ENCODE measurements around the gene INF2. TPM values are rescaled to one million over a fixed set of nuclear protein-coding genes. Genes with fewer than 3 reads are reported as not detected.

Gene INF2
- total RNA-seq, 4 donors from 2014 or later: 187 to 510 (median 205) TPM

GRCh38 chr14:104770851-104771272, 81.4 kb downstream of the INF2 start:
- Histone ChIP-seq H3K27me3 (no peaks in the 10 kb centered on the region), H3K4me3 (no peak overlapping the region), H3K4me1 (peaks cover 0 to 10% (median 7%) of the 10 kb centered on the region in 4 donors), H3K9me3 (no peaks in the 10 kb centered on the region), H3K27ac (no peak overlapping the region), H3K36me3 (peaks cover 0 to 14% (median 4%) of the 10 kb centered on the region in 4 donors)
- no peak for DNase-seq
- WGBS, 2 donors (ENCODE audit: low coverage in 1 of 2): 92 to 100% methylated on average over 1 to 5 of the region's 5 CpGs
- TF ChIP-seq POLR2A (IDR thresholded peaks at IDR 0.05) (no peak), CTCF (IDR thresholded peaks at IDR 0.05) (peak; percentile 26 to 47 (median 43))
- intact Hi-C loops (cut with DNase I; ENCODE audit: low total_unique reads) (no loop called here), in situ Hi-C loops (cut with MboI; ENCODE audit: low pct_ligation_motif_present in 1 of 4, low pct_unique_long_range_greater_than_20kb in 1 of 4, low sequenced_read_pairs in 3 of 4) (no loop called here)

- intact Hi-C loops (cut with DNase I; ENCODE audit: low total_unique reads): no loop called here
- Histone ChIP-seq H3K27ac (no peak overlapping the region), H3K27me3 (no peaks in the 10 kb centered on the region), H3K9me3 (no peaks in the 10 kb centered on the region), H3K4me3 (no peak overlapping the region), H3K36me3 (peaks cover 0 to 14% (median 4%) of the 10 kb centered on the region in 4 donors), H3K4me1 (peaks cover 0 to 10% (median 7%) of the 10 kb centered on the region in 4 donors)
- in situ Hi-C loops (cut with MboI; ENCODE audit: low pct_ligation_motif_present in 1 of 4, low pct_unique_long_range_greater_than_20kb in 1 of 4, low sequenced_read_pairs in 3 of 4): no loop called here
- WGBS, 2 donors (ENCODE audit: low coverage in 1 of 2): 95% methylated on average over 4 of the region's 4 CpGs; no CpG with 5 or more reads in 1 of the 2 donors
- no peak for DNase-seq
- TF ChIP-seq POLR2AphosphoS5 (IDR thresholded peaks at IDR 0.05) (no peak), POLR2A (IDR thresholded peaks at IDR 0.05) (no peak), CTCF (IDR thresholded peaks at IDR 0.05) (no peak), EP300 (IDR thresholded peaks at IDR 0.05; ENCODE audit: low read depth) (no peak)
Observed at GRCh38 chr14:104771374-104771773, 82.0 kb downstream of the INF2 start.

Small RNA genes lying within 50 kb of the gene (small RNA-seq; reads per million reads assigned to genes)
- 0 reads per million in 4 donors for gene MIR4710

Other genes starting within 250 kb of the INF2 start
- gene C14orf180, start 109.9 kb upstream of the INF2 start, total RNA-seq: 1 to 10 TPM in 2 of 4 donors, under 1 TPM in 1, not detected in 1; 0.32 to 2.3 (median 1.1) TPM
- gene TMEM179, start 84.8 kb upstream of the INF2 start, total RNA-seq: 10 to 100 TPM in 1 of 4 donors, 1 to 10 TPM in 2, not detected in 1; 1.1 to 10.5 (median 1.4) TPM
- gene ADSS1, start 34.6 kb downstream of the INF2 start, total RNA-seq: 10 to 100 TPM in 1 of 4 donors, 1 to 10 TPM in 2, not detected in 1; 4.4 to 11.3 (median 7.1) TPM
- gene SIVA1, start 63.5 kb downstream of the INF2 start, total RNA-seq: 100 to 1,000 TPM; 189 to 397 (median 203) TPM
- 100 to 1,000 TPM in 3 of 4 donors, 10 to 100 TPM in 1; 85.4 to 310 (median 136) TPM for gene AKT1, start 106.1 kb downstream of the INF2 start, total RNA-seq
- gene ZBTB42, start 111.5 kb downstream of the INF2 start, total RNA-seq: 10 to 100 TPM in 2 of 4 donors, 1 to 10 TPM in 2; 5.9 to 24.3 (median 11.7) TPM
- 100 to 1,000 TPM in 2 of 4 donors, 10 to 100 TPM in 2; 56.0 to 195 (median 109) TPM for gene CEP170B, start 175.7 kb downstream of the INF2 start, total RNA-seq
- gene PLD4, start 235.3 kb downstream of the INF2 start, total RNA-seq: 1 to 10 TPM in 2 of 4 donors, not detected in 2; 1.1 TPM

All from transverse colon (tissue), 4 donors.